ENCODE data around the gene C14orf93.

The C14orf93 gene

GRCh38 chr14:22981090-22981875 is 28.7 kb downstream of the C14orf93 start:
- peak overlapping the region; percentile 65 to 78 for H3K4me3 ChIP-seq (ENCODE audit: low read depth in 1 of 2, low read length in 1 of 2)
- no peak overlapping the region for H3K27ac ChIP-seq
- peaks cover 71% of the 10 kb centered on the region for H3K27me3 ChIP-seq
- no peak for TF ChIP-seq CTCF (IDR thresholded peaks at IDR 0.05)
- peaks cover 27 to 36% of the 10 kb centered on the region in 2 experiments for H3K4me1 ChIP-seq (ENCODE audit: control insufficient read depth in 1 of 2, insufficient read depth in 1 of 2, low read depth in 1 of 2, low read length in 1 of 2)
- H3K9me3 ChIP-seq, result no peaks in the 10 kb centered on the region
- no peaks in the 10 kb centered on the region for H3K36me3 ChIP-seq

GRCh38 chr14:22980672-22981089 is 29.3 kb downstream of the C14orf93 start:
- no peaks in the 10 kb centered on the region for H3K9me3 ChIP-seq
- H3K4me1 ChIP-seq (ENCODE audit: control insufficient read depth in 1 of 2, insufficient read depth in 1 of 2, low read depth in 1 of 2, low read length in 1 of 2), result peaks cover 27 to 36% of the 10 kb centered on the region in 2 experiments
- no peak for TF ChIP-seq CTCF (IDR thresholded peaks at IDR 0.05)
- no peak overlapping the region for H3K27ac ChIP-seq
- peaks cover 74% of the 10 kb centered on the region for H3K27me3 ChIP-seq
- H3K36me3 ChIP-seq, result no peaks in the 10 kb centered on the region
- peak overlapping the region; percentile 65 to 78 for H3K4me3 ChIP-seq (ENCODE audit: low read depth in 1 of 2, low read length in 1 of 2)

GRCh38 chr14:22979748-22980392 is 30.1 kb downstream of the C14orf93 start:
- H3K4me3 ChIP-seq (ENCODE audit: low read depth in 1 of 2, low read length in 1 of 2), result no peak overlapping the region
- H3K9me3 ChIP-seq, result no peaks in the 10 kb centered on the region
- no peak overlapping the region for H3K27ac ChIP-seq
- peaks cover 74% of the 10 kb centered on the region for H3K27me3 ChIP-seq
- no peak for TF ChIP-seq CTCF (IDR thresholded peaks at IDR 0.05)
- H3K4me1 ChIP-seq (ENCODE audit: control insufficient read depth in 1 of 2, insufficient read depth in 1 of 2, low read depth in 1 of 2, low read length in 1 of 2), result peaks cover 27 to 36% of the 10 kb centered on the region in 2 experiments
- no peaks in the 10 kb centered on the region for H3K36me3 ChIP-seq

- Histone ChIP-seq H3K27ac (no peak overlapping the region), H3K9me3 (no peaks in the 10 kb centered on the region), H3K4me1 (ENCODE audit: control insufficient read depth in 1 of 2, insufficient read depth in 1 of 2, low read depth in 1 of 2, low read length in 1 of 2) (peaks cover 27 to 36% of the 10 kb centered on the region in 2 experiments), H3K27me3 (peaks cover 74% of the 10 kb centered on the region), H3K36me3 (no peaks in the 10 kb centered on the region), H3K4me3 (ENCODE audit: low read depth in 1 of 2, low read length in 1 of 2) (no peak overlapping the region)
- TF ChIP-seq CTCF (IDR thresholded peaks at IDR 0.05), result no peak
Observed at GRCh38 chr14:22978981-22979671, 30.8 kb downstream of the C14orf93 start.

GRCh38 chr14:22978487-22978837 is 31.5 kb downstream of the C14orf93 start:
- H3K27me3 ChIP-seq, result peaks cover 74% of the 10 kb centered on the region
- peaks cover 27 to 34% of the 10 kb centered on the region in 2 experiments for H3K4me1 ChIP-seq (ENCODE audit: control insufficient read depth in 1 of 2, insufficient read depth in 1 of 2, low read depth in 1 of 2, low read length in 1 of 2)
- H3K9me3 ChIP-seq, result no peaks in the 10 kb centered on the region
- H3K27ac ChIP-seq, result no peak overlapping the region
- H3K36me3 ChIP-seq, result no peaks in the 10 kb centered on the region
- no peak overlapping the region for H3K4me3 ChIP-seq (ENCODE audit: low read depth in 1 of 2, low read length in 1 of 2)
- no peak for TF ChIP-seq CTCF (IDR thresholded peaks at IDR 0.05)
